Lower leg skin (tissue), 3 donors: ENCODE measurements around the gene GABRR1.

ENCODE experiments used
- CTCF ChIP-seq, 3 donors: fragments of 450-650 bp; IDR thresholded peaks; one replicate each; pipeline ENCODE4 v1.5.1; 2016; ENCODE audit warnings: antibody characterized with exemption in 3 of 3, mild to moderate bottlenecking in 3 of 3, moderate library complexity in 2 of 3
- POLR2A ChIP-seq, 2 donors: fragments of 450-650 bp; IDR thresholded peaks; one replicate each; pipeline ENCODE4 v1.6.1; 2016 to 2017; ENCODE audit warnings: antibody characterized with exemption in 2 of 2, mild to moderate bottlenecking in 1 of 2, moderate library complexity in 1 of 2

DNA sequence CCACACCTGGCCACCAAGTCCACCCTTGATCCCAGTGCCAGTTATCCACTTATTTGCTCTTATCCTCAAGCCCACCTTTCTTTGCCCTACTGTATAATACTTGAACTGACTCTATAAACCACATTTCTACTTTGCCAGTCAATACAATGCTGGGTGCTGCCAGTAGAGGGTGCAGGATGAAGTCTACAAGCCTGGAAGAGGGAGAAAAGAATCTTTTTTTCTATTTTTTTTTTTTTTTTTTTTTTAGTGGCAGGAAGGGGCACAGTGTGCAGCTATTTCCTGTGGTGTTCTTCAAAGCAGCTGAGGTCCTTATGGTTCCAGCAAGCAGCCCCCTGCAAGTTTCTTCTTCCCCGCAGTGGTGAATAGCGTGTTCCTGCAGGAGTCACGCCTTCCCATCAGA, 22.2 kb upstream of the GABRR1 start:
- TF ChIP-seq POLR2A (IDR thresholded peaks at IDR 0.05): no peak
- no peak for TF ChIP-seq CTCF (IDR thresholded peaks at IDR 0.05)
